Body of pancreas (tissue), 4 donors: Measurements from ENCODE around the gene ZMYM5.

Source experiments
- POLR2A ChIP-seq, 3 donors: fragments of 450-650 bp; IDR thresholded peaks; one replicate each; pipeline ENCODE4 v1.6.1; 2016; ENCODE audit warnings: antibody characterized with exemption in 3 of 3, mild to moderate bottlenecking in 2 of 3
- TF ChIP-seq, protein P1 (sequence below), 7 experiments: fragments of 450-650 bp in 4 of 7; fragments of 200-600 bp in 3 of 7; sonication (generic) in 3 of 7; IDR thresholded peaks; one replicate each; pipeline ENCODE4 v1.5.1; 2016 to 2019; ENCODE audit warnings: antibody characterized with exemption in 7 of 7

DNA sequence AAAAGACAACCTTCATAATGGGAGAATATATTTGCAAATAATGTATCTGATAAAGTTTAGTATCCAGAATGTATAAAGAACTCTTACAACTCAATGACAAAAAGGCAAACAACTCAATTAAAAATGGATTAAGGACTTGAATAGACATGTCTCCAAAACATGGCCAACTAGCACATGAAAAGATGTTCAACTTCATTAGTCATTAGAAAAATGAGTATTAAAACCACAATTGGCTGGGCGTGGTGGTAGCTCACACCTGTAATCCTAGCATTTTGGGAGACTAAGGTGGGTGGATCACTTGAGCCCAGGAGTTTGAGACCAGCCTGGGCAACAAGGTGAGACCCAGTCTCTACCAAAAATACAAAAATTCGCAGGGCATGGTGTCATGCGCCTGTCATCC, 18.8 kb upstream of the ZMYM5 start:
- no peak for TF ChIP-seq POLR2A (IDR thresholded peaks at IDR 0.05)
- TF ChIP-seq, protein P1, sequence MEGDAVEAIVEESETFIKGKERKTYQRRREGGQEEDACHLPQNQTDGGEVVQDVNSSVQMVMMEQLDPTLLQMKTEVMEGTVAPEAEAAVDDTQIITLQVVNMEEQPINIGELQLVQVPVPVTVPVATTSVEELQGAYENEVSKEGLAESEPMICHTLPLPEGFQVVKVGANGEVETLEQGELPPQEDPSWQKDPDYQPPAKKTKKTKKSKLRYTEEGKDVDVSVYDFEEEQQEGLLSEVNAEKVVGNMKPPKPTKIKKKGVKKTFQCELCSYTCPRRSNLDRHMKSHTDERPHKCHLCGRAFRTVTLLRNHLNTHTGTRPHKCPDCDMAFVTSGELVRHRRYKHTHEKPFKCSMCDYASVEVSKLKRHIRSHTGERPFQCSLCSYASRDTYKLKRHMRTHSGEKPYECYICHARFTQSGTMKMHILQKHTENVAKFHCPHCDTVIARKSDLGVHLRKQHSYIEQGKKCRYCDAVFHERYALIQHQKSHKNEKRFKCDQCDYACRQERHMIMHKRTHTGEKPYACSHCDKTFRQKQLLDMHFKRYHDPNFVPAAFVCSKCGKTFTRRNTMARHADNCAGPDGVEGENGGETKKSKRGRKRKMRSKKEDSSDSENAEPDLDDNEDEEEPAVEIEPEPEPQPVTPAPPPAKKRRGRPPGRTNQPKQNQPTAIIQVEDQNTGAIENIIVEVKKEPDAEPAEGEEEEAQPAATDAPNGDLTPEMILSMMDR (IDR thresholded peaks at IDR 0.05) = no peak
